PC-3 (cell line): ENCODE results near the gene RIPOR3.

Experiments
- CTCF ChIP-seq: fragments of 300-600 bp; sonication (generic); conservative IDR thresholded peaks from 2 replicates; pipeline ENCODE4 v1.5.1; 2017; ENCODE audit warnings: antibody characterized with exemption, low read depth, mild to moderate bottlenecking, low read length
- EZH2 ChIP-seq: fragments of 300-600 bp; sonication (generic); IDR thresholded peaks from one replicate; pipeline ENCODE4 v1.6.1; 2017; ENCODE audit warnings: antibody characterized with exemption, mild to moderate bottlenecking, low read length; ENCODE audit not compliant: unreplicated experiment
- EZH2phosphoT487 ChIP-seq: fragments of 300-600 bp; sonication (generic); IDR thresholded peaks from 2 replicates; pipeline ENCODE4 v1.6.1; 2018; ENCODE audit warnings: mild to moderate bottlenecking, antibody characterized with exemption, low read length, borderline replicate concordance

GRCh38 chr20:50559149-50559548 is 132.2 kb downstream of the RIPOR3 start:
- no peak for TF ChIP-seq CTCF
- TF ChIP-seq EZH2, result no peak
- no peak for TF ChIP-seq EZH2phosphoT487
